Measurements from ENCODE around the gene ANO2.

Gene ANO2

GRCh38 chr12:5809586-5809985, 135.5 kb downstream of the ANO2 start:
- no peak for DNase-seq

- DNase-seq = no peak
Measured at GRCh38 chr12:5808981-5809380, 136.1 kb downstream of the ANO2 start.

GRCh38 chr12:5807514-5808219, 137.4 kb downstream of the ANO2 start:
- no peak for DNase-seq

- DNase-seq = no peak
Measured at GRCh38 chr12:5807090-5807414, 138.0 kb downstream of the ANO2 start.

GRCh38 chr12:5806371-5807089, 138.5 kb downstream of the ANO2 start:
- DNase-seq = no peak

- no peak for DNase-seq
Measured at GRCh38 chr12:5803532-5803931, 141.5 kb downstream of the ANO2 start.

- no peak for DNase-seq
Measured at GRCh38 chr12:5798242-5799015, 146.6 kb downstream of the ANO2 start.

- no peak for DNase-seq
Measured at GRCh38 chr12:5797661-5798060, 147.4 kb downstream of the ANO2 start.

- no peak for DNase-seq
Measured at GRCh38 chr12:5796959-5797225, 148.2 kb downstream of the ANO2 start.

GRCh38 chr12:5796171-5796958, 148.7 kb downstream of the ANO2 start:
- DNase-seq = peak; percentile 14

GRCh38 chr12:5794156-5794555, 150.9 kb downstream of the ANO2 start:
- DNase-seq = no peak

- DNase-seq = no peak
Measured at GRCh38 chr12:5792343-5792742, 152.7 kb downstream of the ANO2 start.

- peak; percentile 4 for DNase-seq
Measured at GRCh38 chr12:5789469-5789968, 155.5 kb downstream of the ANO2 start.

- DNase-seq = no peak
Measured at GRCh38 chr12:5787828-5788227, 157.2 kb downstream of the ANO2 start.

GRCh38 chr12:5785601-5786000, 159.5 kb downstream of the ANO2 start:
- DNase-seq = no peak

GRCh38 chr12:5784462-5785130, 160.5 kb downstream of the ANO2 start:
- DNase-seq = no peak

GRCh38 chr12:5783289-5783920, 161.7 kb downstream of the ANO2 start:
- DNase-seq = peak; percentile 6

- no peak for DNase-seq
Measured at GRCh38 chr12:5780536-5780935, 164.5 kb downstream of the ANO2 start.

- no peak for DNase-seq
Measured at GRCh38 chr12:5779401-5779800, 165.7 kb downstream of the ANO2 start.

GRCh38 chr12:5778821-5779220, 166.2 kb downstream of the ANO2 start:
- DNase-seq = no peak

- DNase-seq = no peak
Measured at GRCh38 chr12:5777451-5777850, 167.6 kb downstream of the ANO2 start.

GRCh38 chr12:5776091-5776490, 169.0 kb downstream of the ANO2 start:
- no peak for DNase-seq

Measured in NCI-H69 (cell line).